Neural cell (in vitro differentiated cells): ENCODE measurements around the gene NPAS2. TPM values are rescaled to one million over a fixed set of nuclear protein-coding genes. Genes with fewer than 3 reads are reported as not detected.

ENCODE experiments used
- H2AFZ ChIP-seq: fragments of 200-600, 300-800 bp; sonication (generic), shearing (Covaris generic); 2 replicates; pipeline ENCODE4 v1.6.0; 2014; ENCODE audit warnings: low read depth, mild to moderate bottlenecking, antibody characterized with exemption, low read length, moderate library complexity
- H3F3A ChIP-seq: fragments of 200-600 bp; shearing (Covaris generic); 2 replicates; pipeline ENCODE4 v1.6.1; 2016; ENCODE audit warnings: mild to moderate bottlenecking, moderate library complexity, mixed read lengths, antibody characterized with exemption, low read length; ENCODE audit not compliant: insufficient read depth, poor library complexity, severe bottlenecking
- H3K27ac ChIP-seq: fragments of 200-600, 300-800 bp; sonication (generic), shearing (Covaris generic); 2 replicates; pipeline ENCODE4 v1.5.1; 2014; ENCODE audit warnings: mild to moderate bottlenecking, low read length, moderate library complexity
- H3K27me3 ChIP-seq: fragments of 300-800, 200-600 bp; sonication (generic), shearing (Covaris generic); 2 replicates; pipeline ENCODE4 v1.6.0; 2014; ENCODE audit warnings: mild to moderate bottlenecking, low read depth, low read length, moderate library complexity; ENCODE audit not compliant: insufficient read depth
- H3K36me3 ChIP-seq: fragments of 300-800, 200-600 bp; sonication (generic), shearing (Covaris generic); 2 replicates; pipeline ENCODE4 v1.5.1; 2014; ENCODE audit warnings: mild to moderate bottlenecking, antibody characterized with exemption, low read length, moderate library complexity; ENCODE audit not compliant: insufficient read depth
- H3K4me2 ChIP-seq: fragments of 300-800, 200-600 bp; sonication (generic), shearing (Covaris generic); 2 replicates; pipeline ENCODE4 v1.6.0; 2014; ENCODE audit warnings: mild to moderate bottlenecking, low read length
- H3K4me3 ChIP-seq: fragments of 300-800, 200-600 bp; sonication (generic), shearing (Covaris generic); 2 replicates; pipeline ENCODE4 v1.5.1; 2014; ENCODE audit warnings: mild to moderate bottlenecking, low read length, moderate library complexity
- H3K79me2 ChIP-seq: fragments of 200-600 bp; shearing (Covaris generic); replicated peaks from 2 replicates; pipeline ENCODE4 v1.6.0; 2014; ENCODE audit warnings: mild to moderate bottlenecking, low read length, moderate library complexity; ENCODE audit not compliant: insufficient read depth
- H3K9ac ChIP-seq: fragments of 300-800, 200-600 bp; sonication (generic), shearing (Covaris generic); 2 replicates; pipeline ENCODE4 v1.6.1; 2016; ENCODE audit warnings: mild to moderate bottlenecking, low read length, mixed read lengths
- H3K9me2 ChIP-seq: fragments of 200-600 bp; shearing (Covaris generic); 2 replicates; pipeline ENCODE4 v1.6.1; 2016; ENCODE audit warnings: mild to moderate bottlenecking, low read length, mixed read lengths; ENCODE audit not compliant: insufficient read depth
- H3K9me3 ChIP-seq: fragments of 200-600, 300-800 bp; sonication (generic), shearing (Covaris generic); 2 replicates; pipeline ENCODE4 v1.6.1; 2016; ENCODE audit warnings: mild to moderate bottlenecking, mixed run types, low read length, moderate library complexity, mixed read lengths
- H4K20me1 ChIP-seq: fragments of 200-600 bp; shearing (Covaris generic); 2 replicates; pipeline ENCODE4 v1.6.1; 2016; ENCODE audit warnings: mild to moderate bottlenecking, mixed run types; ENCODE audit not compliant: insufficient read depth
- CTCF ChIP-seq: fragments of 450-650 bp; IDR thresholded peaks from 2 replicates; pipeline ENCODE4 v1.5.1; 2014; ENCODE audit warnings: antibody characterized with exemption, mild to moderate bottlenecking, moderate library complexity; ENCODE audit not compliant: poor library complexity, severe bottlenecking
- EP300 ChIP-seq: fragments of 450-650 bp; conservative IDR thresholded peaks from 2 replicates; pipeline ENCODE4 v1.6.1; 2014; ENCODE audit warnings: antibody characterized with exemption, mild to moderate bottlenecking, moderate library complexity; ENCODE audit not compliant: poor library complexity, severe bottlenecking
- EZH2 ChIP-seq: fragments of 200-600, 300-800 bp; shearing (Covaris generic), sonication (generic); IDR thresholded peaks from 2 replicates; pipeline ENCODE4 v1.6.1; 2014; ENCODE audit warnings: antibody characterized with exemption, low read length, borderline replicate concordance, mild to moderate bottlenecking; ENCODE audit not compliant: insufficient read depth, poor library complexity, severe bottlenecking
- MXI1 ChIP-seq: fragments of 450-650 bp; conservative IDR thresholded peaks from 2 replicates; pipeline ENCODE4 v1.6.1; 2014; ENCODE audit warnings: antibody characterized with exemption, mild to moderate bottlenecking; ENCODE audit not compliant: poor library complexity, severe bottlenecking
- POLR2AphosphoS5 ChIP-seq: IDR thresholded peaks from 2 replicates; pipeline ENCODE4 v1.6.1; 2012
- RAD21 ChIP-seq: fragments of 450-650 bp; conservative IDR thresholded peaks from 2 replicates; pipeline ENCODE4 v1.6.1; 2014; ENCODE audit warnings: antibody characterized with exemption, mild to moderate bottlenecking, moderate library complexity
- REST ChIP-seq: IDR thresholded peaks from 2 replicates; pipeline ENCODE4 v1.6.1; 2012; ENCODE audit warnings: borderline replicate concordance
- SMC3 ChIP-seq: fragments of 450-650 bp; conservative IDR thresholded peaks from 2 replicates; pipeline ENCODE4 v1.6.1; 2014; ENCODE audit warnings: antibody characterized with exemption, mild to moderate bottlenecking, moderate library complexity; ENCODE audit not compliant: poor library complexity
- TAF1 ChIP-seq: IDR thresholded peaks from 2 replicates; pipeline ENCODE4 v1.6.1; 2012; ENCODE audit warnings: low read depth
- polyA plus RNA-seq: library from polyadenylated mRNA; depleted of rRNA; stranded (reverse); fragments of >200 nt; gene quantifications from 2 replicates; pipeline ENCODE4 v1.2.3, GENCODE V29; 2014

NPAS2 gene
- polyA plus RNA-seq, 1 donor from 2014 or later, result 2.1 TPM

DNA sequence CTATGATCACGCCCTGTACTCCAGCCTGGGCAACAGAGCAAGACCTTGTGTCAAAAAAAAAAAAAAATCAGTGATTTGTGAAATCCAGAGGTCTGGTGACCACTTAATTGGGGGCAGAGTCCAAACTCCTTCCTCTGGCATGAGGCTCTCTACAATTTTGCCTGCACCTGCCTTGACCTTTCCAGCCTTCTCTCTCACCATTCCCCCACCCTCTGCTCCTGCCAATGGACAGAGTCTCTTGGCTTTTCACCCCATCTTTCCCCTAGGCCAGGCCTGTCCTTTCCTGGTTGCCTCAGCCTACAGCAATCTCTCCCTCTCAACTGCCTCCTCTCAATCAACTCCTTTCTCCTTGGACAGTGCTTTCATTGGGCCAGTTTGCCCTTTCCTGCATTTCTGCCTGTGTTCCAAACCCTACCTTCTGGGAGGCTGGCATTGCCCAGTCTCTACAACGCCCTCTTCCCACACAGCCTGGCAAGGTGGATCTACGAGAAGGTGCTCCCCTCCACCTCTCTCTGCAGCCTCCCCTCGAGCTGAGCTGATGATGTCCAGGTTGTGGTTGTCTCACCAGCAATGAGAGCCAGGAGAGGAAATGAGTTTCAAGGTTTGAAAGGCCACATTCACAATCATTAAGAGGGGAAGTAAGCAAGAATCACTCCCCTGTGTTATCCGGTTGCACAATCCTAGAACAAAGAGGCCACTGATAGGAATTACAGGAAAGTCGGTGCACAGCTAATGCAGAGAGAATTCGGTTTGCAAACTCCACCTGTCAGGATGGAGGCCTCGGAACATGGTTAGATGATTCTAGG, 39.5 kb upstream of the NPAS2 start:
- Histone ChIP-seq H3K9me2 (no peaks in the 10 kb centered on the region), H2AFZ (no peak overlapping the region), H3K27me3 (no peaks in the 10 kb centered on the region), H3K9ac (no peak overlapping the region), H3K36me3 (no peaks in the 10 kb centered on the region), H3K4me2 (no peak overlapping the region), H4K20me1 (no peaks in the 10 kb centered on the region), H3K79me2 (no peaks in the 10 kb centered on the region), H3K9me3 (no peaks in the 10 kb centered on the region), H3K4me3 (no peak overlapping the region), H3K27ac (no peak overlapping the region), H3F3A (no peaks in the 10 kb centered on the region)
- TF ChIP-seq REST, result no peak
- no peak for TF ChIP-seq CTCF
- no peak for TF ChIP-seq EP300
- no peak for TF ChIP-seq EZH2
- no peak for TF ChIP-seq TAF1
- no peak for TF ChIP-seq MXI1
- TF ChIP-seq RAD21, result no peak
- no peak for TF ChIP-seq POLR2AphosphoS5
- TF ChIP-seq SMC3, result no peak

DNA sequence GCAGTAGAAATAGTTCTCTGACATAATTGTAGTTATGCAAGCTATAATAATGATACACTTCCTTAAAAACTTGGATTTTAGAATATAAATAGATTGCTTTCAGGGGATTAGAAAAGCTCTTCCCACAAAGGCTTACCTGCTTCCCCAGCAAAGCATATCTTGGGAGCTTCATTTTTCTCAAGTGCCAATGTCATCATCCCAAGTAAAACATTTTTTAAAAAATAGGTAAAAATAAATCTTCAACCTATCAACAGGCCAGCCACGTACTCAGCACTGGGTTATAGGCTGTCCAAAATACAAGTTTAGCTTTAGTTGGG, 39.0 kb upstream of the NPAS2 start:
- H3K9me2 ChIP-seq, result no peaks in the 10 kb centered on the region
- no peaks in the 10 kb centered on the region for H3K36me3 ChIP-seq
- no peaks in the 10 kb centered on the region for H3K9me3 ChIP-seq
- no peaks in the 10 kb centered on the region for H3K27me3 ChIP-seq
- no peak overlapping the region for H3K4me2 ChIP-seq
- H3K4me3 ChIP-seq, result no peak overlapping the region
- no peaks in the 10 kb centered on the region for H3K79me2 ChIP-seq
- no peak overlapping the region for H2AFZ ChIP-seq
- no peaks in the 10 kb centered on the region for H4K20me1 ChIP-seq
- TF ChIP-seq POLR2AphosphoS5, result no peak
- TF ChIP-seq EP300, result no peak
- no peak for TF ChIP-seq CTCF
- no peak for TF ChIP-seq REST
- no peak for TF ChIP-seq SMC3
- TF ChIP-seq RAD21, result no peak
- no peak for TF ChIP-seq EZH2
- TF ChIP-seq MXI1, result no peak
- TF ChIP-seq TAF1, result no peak
- no peaks in the 10 kb centered on the region for H3F3A ChIP-seq
- H3K27ac ChIP-seq, result no peak overlapping the region
- H3K9ac ChIP-seq, result no peak overlapping the region
